Measurements from ENCODE around the gene SHH.

Gene SHH

DNA sequence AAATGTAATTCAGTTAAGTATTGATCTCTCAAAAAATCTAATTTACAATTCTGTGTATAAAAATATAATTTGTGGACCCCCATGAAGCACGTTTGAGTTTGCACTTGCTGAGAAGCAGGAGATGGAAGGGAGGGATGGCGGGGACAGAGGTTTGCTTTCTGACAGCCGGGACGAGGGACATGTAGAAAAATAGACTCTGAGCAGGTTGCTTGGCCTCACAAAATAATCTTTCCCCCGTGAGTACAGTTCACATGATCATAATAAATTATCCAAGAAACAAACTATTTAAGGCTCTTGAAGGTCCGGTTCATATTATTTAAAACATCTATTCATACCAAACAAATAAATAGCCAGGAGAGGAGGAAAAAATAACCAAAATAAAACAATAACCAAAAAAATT, 10.0 kb downstream of the SHH start (continued):
- TF ChIP-seq SCRT2 (tag by site-specific recombination; IDR thresholded peaks at IDR 0.05): no peak
- no peak for TF ChIP-seq ZNF10 (tag by site-specific recombination; IDR thresholded peaks at IDR 0.05)
- no peak for TF ChIP-seq ZNF48 (tag by site-specific recombination; IDR thresholded peaks at IDR 0.05)
- no peak for TF ChIP-seq ZNF169 (tag by site-specific recombination; IDR thresholded peaks at IDR 0.05)
- no peak for TF ChIP-seq ZNF146 (tag by site-specific recombination; IDR thresholded peaks at IDR 0.05)

DNA sequence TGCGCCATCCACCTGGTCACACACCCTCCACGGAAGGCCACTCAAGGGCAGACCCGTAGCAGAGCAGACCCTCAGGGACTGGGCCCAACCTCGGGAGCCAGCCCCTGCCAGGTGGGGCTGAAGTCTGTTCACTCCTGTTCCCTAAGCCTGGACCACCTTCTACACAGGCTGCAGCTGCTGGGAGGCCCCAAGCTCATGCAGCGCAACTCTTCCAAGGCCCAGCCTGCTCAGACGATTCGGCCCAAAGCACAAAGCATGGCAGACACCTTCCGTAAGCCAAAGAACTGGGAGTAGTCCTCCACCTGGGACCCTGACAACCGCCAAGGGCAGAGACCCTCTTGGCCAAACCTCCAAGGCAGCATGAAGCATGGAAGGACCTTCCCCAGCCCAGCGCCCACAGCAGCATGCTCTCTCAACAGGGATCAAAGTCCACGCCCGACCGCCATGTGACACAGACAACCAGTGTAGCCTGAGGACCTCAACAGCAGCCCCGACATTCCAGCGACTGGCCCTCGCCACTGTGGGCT, 11.5 kb downstream of the SHH start:
- H3K36me3 ChIP-seq (ENCODE audit: control insufficient read depth in 2 of 2, insufficient read depth in 1 of 2, low read length in 2 of 2): no peaks in the 10 kb centered on the region
- TF ChIP-seq ZNF157 (tag by site-specific recombination; IDR thresholded peaks at IDR 0.05) (no peak), ZNF501 (tag by site-specific recombination; IDR thresholded peaks at IDR 0.05) (no peak)
- TF ChIP-seq, protein P1, sequence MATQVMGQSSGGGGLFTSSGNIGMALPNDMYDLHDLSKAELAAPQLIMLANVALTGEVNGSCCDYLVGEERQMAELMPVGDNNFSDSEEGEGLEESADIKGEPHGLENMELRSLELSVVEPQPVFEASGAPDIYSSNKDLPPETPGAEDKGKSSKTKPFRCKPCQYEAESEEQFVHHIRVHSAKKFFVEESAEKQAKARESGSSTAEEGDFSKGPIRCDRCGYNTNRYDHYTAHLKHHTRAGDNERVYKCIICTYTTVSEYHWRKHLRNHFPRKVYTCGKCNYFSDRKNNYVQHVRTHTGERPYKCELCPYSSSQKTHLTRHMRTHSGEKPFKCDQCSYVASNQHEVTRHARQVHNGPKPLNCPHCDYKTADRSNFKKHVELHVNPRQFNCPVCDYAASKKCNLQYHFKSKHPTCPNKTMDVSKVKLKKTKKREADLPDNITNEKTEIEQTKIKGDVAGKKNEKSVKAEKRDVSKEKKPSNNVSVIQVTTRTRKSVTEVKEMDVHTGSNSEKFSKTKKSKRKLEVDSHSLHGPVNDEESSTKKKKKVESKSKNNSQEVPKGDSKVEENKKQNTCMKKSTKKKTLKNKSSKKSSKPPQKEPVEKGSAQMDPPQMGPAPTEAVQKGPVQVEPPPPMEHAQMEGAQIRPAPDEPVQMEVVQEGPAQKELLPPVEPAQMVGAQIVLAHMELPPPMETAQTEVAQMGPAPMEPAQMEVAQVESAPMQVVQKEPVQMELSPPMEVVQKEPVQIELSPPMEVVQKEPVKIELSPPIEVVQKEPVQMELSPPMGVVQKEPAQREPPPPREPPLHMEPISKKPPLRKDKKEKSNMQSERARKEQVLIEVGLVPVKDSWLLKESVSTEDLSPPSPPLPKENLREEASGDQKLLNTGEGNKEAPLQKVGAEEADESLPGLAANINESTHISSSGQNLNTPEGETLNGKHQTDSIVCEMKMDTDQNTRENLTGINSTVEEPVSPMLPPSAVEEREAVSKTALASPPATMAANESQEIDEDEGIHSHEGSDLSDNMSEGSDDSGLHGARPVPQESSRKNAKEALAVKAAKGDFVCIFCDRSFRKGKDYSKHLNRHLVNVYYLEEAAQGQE (tag by site-specific recombination; IDR thresholded peaks at IDR 0.05): no peak
- TF ChIP-seq, protein P2, sequence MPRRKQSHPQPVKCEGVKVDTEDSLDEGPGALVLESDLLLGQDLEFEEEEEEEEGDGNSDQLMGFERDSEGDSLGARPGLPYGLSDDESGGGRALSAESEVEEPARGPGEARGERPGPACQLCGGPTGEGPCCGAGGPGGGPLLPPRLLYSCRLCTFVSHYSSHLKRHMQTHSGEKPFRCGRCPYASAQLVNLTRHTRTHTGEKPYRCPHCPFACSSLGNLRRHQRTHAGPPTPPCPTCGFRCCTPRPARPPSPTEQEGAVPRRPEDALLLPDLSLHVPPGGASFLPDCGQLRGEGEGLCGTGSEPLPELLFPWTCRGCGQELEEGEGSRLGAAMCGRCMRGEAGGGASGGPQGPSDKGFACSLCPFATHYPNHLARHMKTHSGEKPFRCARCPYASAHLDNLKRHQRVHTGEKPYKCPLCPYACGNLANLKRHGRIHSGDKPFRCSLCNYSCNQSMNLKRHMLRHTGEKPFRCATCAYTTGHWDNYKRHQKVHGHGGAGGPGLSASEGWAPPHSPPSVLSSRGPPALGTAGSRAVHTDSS (tag by site-specific recombination; IDR thresholded peaks at IDR 0.05): no peak
- ChIA-PET POLR2A (no interaction called here), CTCF (interaction anchor here (0.6 to 1.1 kb wide), 2 partner anchors 12 to 190 kb away, joined by 3 read pairs; partner anchors contain the start of gene SHH)
- H3K27ac ChIP-seq (ENCODE audit: extremely low read depth, low read depth, low read length): no peak overlapping the region
- H3K4me3 ChIP-seq (ENCODE audit: low read depth, low read length): no peak overlapping the region
- peaks cover 3% of the 10 kb centered on the region; the same call in 1 of the 2 replicates for H3K4me1 ChIP-seq (ENCODE audit: control insufficient read depth, insufficient read depth, low read length)
- H3K9me3 ChIP-seq (ENCODE audit: control insufficient read depth, insufficient read depth, low read depth, low read length): no peaks in the 10 kb centered on the region

DNA sequence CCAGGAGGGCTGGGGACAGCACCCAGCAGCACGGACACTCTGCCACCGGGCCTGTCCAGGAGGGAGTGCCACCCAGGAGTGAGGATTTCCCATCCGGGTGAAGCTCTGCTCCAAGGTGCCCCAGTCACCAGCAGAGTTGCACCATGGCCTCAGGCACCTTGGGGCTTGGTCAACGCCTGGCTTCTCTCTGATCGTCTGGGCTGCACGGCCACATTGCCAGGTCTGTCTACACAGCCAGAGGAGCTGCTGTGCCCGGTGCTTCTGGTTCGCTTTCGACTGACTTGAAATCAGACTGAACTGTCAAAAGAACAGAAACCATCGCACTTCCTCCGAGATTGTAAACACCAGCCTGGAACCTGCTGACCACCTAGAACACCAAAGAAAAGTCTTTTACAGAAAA, 12.0 kb downstream of the SHH start:
- no peaks in the 10 kb centered on the region for H3K9me3 ChIP-seq (ENCODE audit: control insufficient read depth, insufficient read depth, low read depth, low read length)
- no peaks in the 10 kb centered on the region for H3K36me3 ChIP-seq (ENCODE audit: control insufficient read depth in 2 of 2, insufficient read depth in 1 of 2, low read length in 2 of 2)
- H3K4me3 ChIP-seq (ENCODE audit: low read depth, low read length): no peak overlapping the region
- ChIA-PET POLR2A (no interaction called here), CTCF (interaction anchor here (0.6 kb wide), 1 partner anchor 191 kb away, joined by 3 read pairs; no protein-coding TSS in a partner anchor)
- peaks cover 3% of the 10 kb centered on the region; the same call in 1 of the 2 replicates for H3K4me1 ChIP-seq (ENCODE audit: control insufficient read depth, insufficient read depth, low read length)
- no peak overlapping the region for H3K27ac ChIP-seq (ENCODE audit: extremely low read depth, low read depth, low read length)
- TF ChIP-seq, protein P3, sequence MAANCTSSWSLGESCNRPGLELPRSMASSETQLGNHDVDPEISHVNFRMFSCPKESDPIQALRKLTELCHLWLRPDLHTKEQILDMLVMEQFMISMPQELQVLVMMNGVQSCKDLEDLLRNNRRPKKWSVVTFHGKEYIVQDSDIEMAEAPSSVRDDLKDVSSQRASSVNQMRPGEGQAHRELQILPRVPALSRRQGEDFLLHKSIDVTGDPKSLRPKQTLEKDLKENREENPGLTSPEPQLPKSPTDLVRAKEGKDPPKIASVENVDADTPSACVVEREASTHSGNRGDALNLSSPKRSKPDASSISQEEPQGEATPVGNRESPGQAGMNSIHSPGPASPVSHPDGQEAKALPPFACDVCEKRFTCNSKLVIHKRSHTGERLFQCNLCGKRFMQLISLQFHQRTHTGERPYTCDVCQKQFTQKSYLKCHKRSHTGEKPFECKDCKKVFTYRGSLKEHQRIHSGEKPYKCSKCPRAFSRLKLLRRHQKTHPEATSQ (tag by site-specific recombination; IDR thresholded peaks at IDR 0.05): no peak
- TF ChIP-seq, protein P4, sequence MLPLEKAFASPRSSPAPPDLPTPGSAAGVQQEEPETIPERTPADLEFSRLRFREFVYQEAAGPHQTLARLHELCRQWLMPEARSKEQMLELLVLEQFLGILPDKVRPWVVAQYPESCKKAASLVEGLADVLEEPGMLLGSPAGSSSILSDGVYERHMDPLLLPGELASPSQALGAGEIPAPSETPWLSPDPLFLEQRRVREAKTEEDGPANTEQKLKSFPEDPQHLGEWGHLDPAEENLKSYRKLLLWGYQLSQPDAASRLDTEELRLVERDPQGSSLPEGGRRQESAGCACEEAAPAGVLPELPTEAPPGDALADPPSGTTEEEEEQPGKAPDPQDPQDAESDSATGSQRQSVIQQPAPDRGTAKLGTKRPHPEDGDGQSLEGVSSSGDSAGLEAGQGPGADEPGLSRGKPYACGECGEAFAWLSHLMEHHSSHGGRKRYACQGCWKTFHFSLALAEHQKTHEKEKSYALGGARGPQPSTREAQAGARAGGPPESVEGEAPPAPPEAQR (tag by site-specific recombination; IDR thresholded peaks at IDR 0.05): no peak
- TF ChIP-seq ZNF514 (tag by site-specific recombination; IDR thresholded peaks at IDR 0.05) (no peak), ZNF596 (tag by site-specific recombination; IDR thresholded peaks at IDR 0.05) (no peak), ZNF658 (tag by site-specific recombination; IDR thresholded peaks at IDR 0.05) (no peak), ZNF366 (tag by site-specific recombination; conservative IDR thresholded peaks at IDR 0.05) (no peak), ZNF747 (tag by site-specific recombination; IDR thresholded peaks at IDR 0.05) (no peak), ZNF341 (tag by site-specific recombination; IDR thresholded peaks at IDR 0.05; ENCODE audit: low read depth) (no peak), ZNF202 (tag by site-specific recombination; IDR thresholded peaks at IDR 0.05; ENCODE audit: borderline replicate concordance) (no peak), ZNF76 (tag by site-specific recombination; IDR thresholded peaks at IDR 0.05; ENCODE audit: borderline replicate concordance, low read depth) (no peak), FEZF1 (tag by site-specific recombination; IDR thresholded peaks at IDR 0.05) (no peak)
- TF ChIP-seq, protein P5, sequence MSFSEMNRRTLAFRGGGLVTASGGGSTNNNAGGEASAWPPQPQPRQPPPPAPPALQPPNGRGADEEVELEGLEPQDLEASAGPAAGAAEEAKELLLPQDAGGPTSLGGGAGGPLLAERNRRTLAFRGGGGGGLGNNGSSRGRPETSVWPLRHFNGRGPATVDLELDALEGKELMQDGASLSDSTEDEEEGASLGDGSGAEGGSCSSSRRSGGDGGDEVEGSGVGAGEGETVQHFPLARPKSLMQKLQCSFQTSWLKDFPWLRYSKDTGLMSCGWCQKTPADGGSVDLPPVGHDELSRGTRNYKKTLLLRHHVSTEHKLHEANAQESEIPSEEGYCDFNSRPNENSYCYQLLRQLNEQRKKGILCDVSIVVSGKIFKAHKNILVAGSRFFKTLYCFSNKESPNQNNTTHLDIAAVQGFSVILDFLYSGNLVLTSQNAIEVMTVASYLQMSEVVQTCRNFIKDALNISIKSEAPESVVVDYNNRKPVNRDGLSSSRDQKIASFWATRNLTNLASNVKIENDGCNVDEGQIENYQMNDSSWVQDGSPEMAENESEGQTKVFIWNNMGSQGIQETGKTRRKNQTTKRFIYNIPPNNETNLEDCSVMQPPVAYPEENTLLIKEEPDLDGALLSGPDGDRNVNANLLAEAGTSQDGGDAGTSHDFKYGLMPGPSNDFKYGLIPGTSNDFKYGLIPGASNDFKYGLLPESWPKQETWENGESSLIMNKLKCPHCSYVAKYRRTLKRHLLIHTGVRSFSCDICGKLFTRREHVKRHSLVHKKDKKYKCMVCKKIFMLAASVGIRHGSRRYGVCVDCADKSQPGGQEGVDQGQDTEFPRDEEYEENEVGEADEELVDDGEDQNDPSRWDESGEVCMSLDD (tag by site-specific recombination; IDR thresholded peaks at IDR 0.05): no peak
- TF ChIP-seq, protein P6, sequence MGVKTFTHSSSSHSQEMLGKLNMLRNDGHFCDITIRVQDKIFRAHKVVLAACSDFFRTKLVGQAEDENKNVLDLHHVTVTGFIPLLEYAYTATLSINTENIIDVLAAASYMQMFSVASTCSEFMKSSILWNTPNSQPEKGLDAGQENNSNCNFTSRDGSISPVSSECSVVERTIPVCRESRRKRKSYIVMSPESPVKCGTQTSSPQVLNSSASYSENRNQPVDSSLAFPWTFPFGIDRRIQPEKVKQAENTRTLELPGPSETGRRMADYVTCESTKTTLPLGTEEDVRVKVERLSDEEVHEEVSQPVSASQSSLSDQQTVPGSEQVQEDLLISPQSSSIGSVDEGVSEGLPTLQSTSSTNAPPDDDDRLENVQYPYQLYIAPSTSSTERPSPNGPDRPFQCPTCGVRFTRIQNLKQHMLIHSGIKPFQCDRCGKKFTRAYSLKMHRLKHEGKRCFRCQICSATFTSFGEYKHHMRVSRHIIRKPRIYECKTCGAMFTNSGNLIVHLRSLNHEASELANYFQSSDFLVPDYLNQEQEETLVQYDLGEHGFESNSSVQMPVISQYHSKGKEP (tag by site-specific recombination; IDR thresholded peaks at IDR 0.05): no peak
